Right lobe of liver (tissue), 6 donors: ENCODE data around the gene ID1. TPM values are rescaled to one million over a fixed set of nuclear protein-coding genes. Genes with fewer than 3 reads are reported as not detected.

Experiments used
- ATAC-seq, 4 donors: fragments of 200-7000 bp; cut with Tn5 transposase; one replicate each; pipeline ENCODE4 v1.9.1; 2020; ENCODE audit warnings: mild to moderate bottlenecking in 4 of 4, moderate library complexity in 4 of 4
- DNase-seq, 3 donors: peaks; one replicate each; pipeline ENCODE4 v3.0.0-alpha.2; 2020
- H3K27ac ChIP-seq, 3 donors: fragments of 200-600 bp; one replicate each; pipeline ENCODE4 v1.8.0; 2022
- H3K27me3 ChIP-seq, 2 donors: fragments of 200-600 bp; one replicate each; pipeline ENCODE4 v1.8.0; 2022
- H3K36me3 ChIP-seq, 4 donors: fragments of 200-600 bp; sonication (generic) in 1 of 4; one replicate each; pipeline versions ENCODE4 v1.5.1 to v1.8.0; 2017 to 2022; ENCODE audit warnings: control low read depth in 1 of 4
- H3K4me1 ChIP-seq, 4 donors: fragments of 200-600 bp; sonication (generic) in 1 of 4; one replicate each; pipeline versions ENCODE4 v1.5.1 to v1.8.0; 2017 to 2022; ENCODE audit warnings: control low read depth in 1 of 4
- H3K4me3 ChIP-seq, 3 donors: fragments of 200-600 bp; one replicate each; pipeline ENCODE4 v1.8.0; 2022
- H3K9me3 ChIP-seq, 4 donors: fragments of 200-600 bp; sonication (generic) in 1 of 4; one replicate each; pipeline versions ENCODE4 v1.5.1 to v1.8.0; 2017 to 2022; ENCODE audit warnings: control low read depth in 1 of 4
- CTCF ChIP-seq, 4 donors: fragments of 200-600 bp in 3 of 4; fragments of 450-650 bp in 1 of 4; IDR thresholded peaks; one replicate each; pipeline versions ENCODE4 v1.5.1 to v1.8.0; 2016 to 2022; ENCODE audit warnings: antibody characterized with exemption in 4 of 4, mild to moderate bottlenecking in 2 of 4
- POLR2A ChIP-seq: fragments of 450-650 bp; IDR thresholded peaks from one replicate; pipeline ENCODE4 v1.6.1; 2017; ENCODE audit warnings: antibody characterized with exemption, mild to moderate bottlenecking
- WGBS: methylation state at CpG from one replicate; pipeline ENCODE4 v1.1.6; 2018; ENCODE audit warnings: low coverage, low lambda C conversion rate; ENCODE audit not compliant: insufficient coverage; ENCODE audit errors: missing lambda C conversion rate; 5-methylcytosine and 5-hydroxymethylcytosine counted together
- intact Hi-C, 2 donors: fragments of 100-400 bp; cut with DNase I; formaldehyde crosslinking; loops; one replicate each; pipeline versions ENCODE4 v1.11.2 to v1.14.1; 2022
- total RNA-seq, 6 experiments: library from RNA; depleted of rRNA in 2 of 6; stranded (reverse); fragments of >200 nt in 2 of 6; fragmentation: NEBNext Ultra II Directional in 3 of 6; extraction: Animal tissue kit (Norgen Biotek cat#: 25700) in 3 of 6; gene quantifications; one replicate each; pipeline versions ENCODE4 v1.1.0 to v1.2.4, GENCODE V29; 2016 to 2023
- donor health status: DM: no; HTN: yes; CAD: no.
- donor health status: DM: no; HTN: no; CAD: no.
- donor health status: DM: no; HTN: no; CAD: no.
- donor health status: DM: no; HTN: yes; CAD: no.
- donor health status: DM: no; HTN: yes; CAD: no.

Gene ID1
- total RNA-seq, 6 experiments from 2014 or later, result 12.9 to 300 (median 35.0) TPM

GRCh38 chr20:31568773-31569162, 36.3 kb upstream of the ID1 start:
- intact Hi-C loops, result loop anchor here (2.0 to 5.0 kb wide), 2 partner anchors 42 to 44 kb away; no protein-coding TSS in a partner anchor
- peaks cover 0 to 37% (median 16%) of the 10 kb centered on the region in 4 donors for H3K4me1 ChIP-seq
- ATAC-seq (no peak), DNase-seq (no peak)
- no peaks in the 10 kb centered on the region for H3K27me3 ChIP-seq
- no peak overlapping the region for H3K4me3 ChIP-seq
- WGBS, result 47% methylated on average over 4 of the region's 5 CpGs
- H3K36me3 ChIP-seq, result peaks cover 0 to 12% (median 7%) of the 10 kb centered on the region in 4 donors
- no peaks in the 10 kb centered on the region for H3K9me3 ChIP-seq
- TF ChIP-seq POLR2A (no peak), CTCF (IDR thresholded peaks at IDR 0.05) (no peak)
- H3K27ac ChIP-seq, result peak overlapping the region in 2 of 3 donors; percentile 45 to 51

GRCh38 chr20:31569163-31570020, 35.7 kb upstream of the ID1 start:
- peak; percentile 65 to 74 (median 69) for DNase-seq
- peak; percentile 22 to 48 (median 28) for ATAC-seq
- intact Hi-C loops, result loop anchor here (2.0 to 5.0 kb wide), 2 partner anchors 41 to 43 kb away; no protein-coding TSS in a partner anchor
- peaks cover 0 to 42% (median 16%) of the 10 kb centered on the region in 4 donors for H3K4me1 ChIP-seq
- TF ChIP-seq POLR2A, result no peak
- peak; percentile 70 to 83 (median 76) for TF ChIP-seq CTCF (IDR thresholded peaks at IDR 0.05)
- peaks cover 0 to 6% (median 2%) of the 10 kb centered on the region in 4 donors for H3K36me3 ChIP-seq
- no peaks in the 10 kb centered on the region for H3K27me3 ChIP-seq
- peak overlapping the region; percentile 7 to 51 (median 45) for H3K27ac ChIP-seq
- H3K9me3 ChIP-seq, result no peaks in the 10 kb centered on the region
- WGBS, result 32% methylated on average over 8 of the region's 10 CpGs
- H3K4me3 ChIP-seq, result no peak overlapping the region

GRCh38 chr20:31570021-31570463, 35.0 kb upstream of the ID1 start:
- intact Hi-C loops, result no loop called here
- WGBS, result 15% methylated on average over 6 of the region's 8 CpGs
- no peak overlapping the region for H3K4me3 ChIP-seq
- DNase-seq (peak in 2 of 3 donors; percentile 58 to 61), ATAC-seq (peak in 1 of 4 donors; percentile 9)
- no peaks in the 10 kb centered on the region for H3K9me3 ChIP-seq
- peak overlapping the region in 2 of 3 donors; percentile 45 to 51 for H3K27ac ChIP-seq
- H3K27me3 ChIP-seq, result no peaks in the 10 kb centered on the region
- H3K4me1 ChIP-seq, result peaks cover 0 to 42% (median 16%) of the 10 kb centered on the region in 4 donors
- no peaks in the 10 kb centered on the region for H3K36me3 ChIP-seq
- TF ChIP-seq POLR2A, result peak; percentile 10
- TF ChIP-seq CTCF (IDR thresholded peaks at IDR 0.05), result no peak

- Histone ChIP-seq H3K4me3 (no peak overlapping the region), H3K4me1 (peaks cover 0 to 42% (median 16%) of the 10 kb centered on the region in 4 donors), H3K36me3 (no peaks in the 10 kb centered on the region), H3K27me3 (no peaks in the 10 kb centered on the region), H3K27ac (peak overlapping the region in 1 of 3 donors; percentile 82), H3K9me3 (no peaks in the 10 kb centered on the region)
- 91% methylated on average over 5 of the region's 25 CpGs for WGBS
- intact Hi-C loops, result no loop called here
- ATAC-seq (no peak), DNase-seq (peak in 2 of 3 donors; percentile 38 to 58)
- no peak for TF ChIP-seq POLR2A
- no peak for TF ChIP-seq CTCF (IDR thresholded peaks at IDR 0.05)
These were observed 34.1 kb upstream of the ID1 start for GRCh38 chr20:31570735-31571617.
